GM13977 (cell line): Measurements from ENCODE around the gene NPFFR2.

Experiments
- DNase-seq: peaks from one replicate; pipeline ENCODE4 v3.0.0; 2012; ENCODE audit warnings: low spot score
- in situ Hi-C: fragments of 300-500 bp; cut with MboI; formaldehyde crosslinking; loops from one replicate; pipeline ENCODE4 v1.12.0; 2022; ENCODE audit warnings: low sequenced_read_pairs, low pct_unique_long_range_greater_than_20kb, mixed read lengths, inconsistent platforms; ENCODE audit not compliant: unreplicated experiment
- TF ChIP-seq, protein P1 (sequence below): IDR thresholded peaks from 2 replicates; pipeline ENCODE4 v1.5.1; 2012; ENCODE audit warnings: mild to moderate bottlenecking, control low read depth; ENCODE audit not compliant: insufficient read depth; ENCODE audit errors: extremely low read depth, missing control alignments

The NPFFR2 gene

DNA sequence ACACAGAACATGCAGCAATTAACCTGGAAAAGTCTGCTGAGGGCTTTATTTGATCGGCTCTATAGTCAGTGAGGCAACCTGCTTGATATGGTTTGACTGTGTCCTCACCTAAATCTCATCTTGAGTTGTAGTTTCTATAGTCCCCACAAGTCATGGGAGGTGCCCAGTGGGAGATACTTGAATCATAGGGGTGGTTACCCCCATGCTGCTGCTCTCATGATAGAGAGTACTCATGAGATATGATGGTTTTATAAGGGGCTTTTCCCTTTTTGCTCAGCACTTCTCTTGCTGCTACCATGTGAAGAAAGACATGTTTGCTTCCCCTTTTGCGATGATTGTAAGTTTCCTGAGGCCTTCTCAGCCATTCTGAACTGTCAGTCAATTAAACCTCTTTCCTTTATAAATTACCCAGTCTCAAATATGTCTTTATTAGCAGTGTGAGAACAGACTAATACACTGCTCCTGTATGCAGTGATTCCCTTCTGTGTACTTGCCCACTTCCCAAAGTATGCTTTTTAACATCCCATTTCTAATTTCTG is 78.2 kb downstream of the NPFFR2 start:
- no peak for DNase-seq
- TF ChIP-seq, protein P1, sequence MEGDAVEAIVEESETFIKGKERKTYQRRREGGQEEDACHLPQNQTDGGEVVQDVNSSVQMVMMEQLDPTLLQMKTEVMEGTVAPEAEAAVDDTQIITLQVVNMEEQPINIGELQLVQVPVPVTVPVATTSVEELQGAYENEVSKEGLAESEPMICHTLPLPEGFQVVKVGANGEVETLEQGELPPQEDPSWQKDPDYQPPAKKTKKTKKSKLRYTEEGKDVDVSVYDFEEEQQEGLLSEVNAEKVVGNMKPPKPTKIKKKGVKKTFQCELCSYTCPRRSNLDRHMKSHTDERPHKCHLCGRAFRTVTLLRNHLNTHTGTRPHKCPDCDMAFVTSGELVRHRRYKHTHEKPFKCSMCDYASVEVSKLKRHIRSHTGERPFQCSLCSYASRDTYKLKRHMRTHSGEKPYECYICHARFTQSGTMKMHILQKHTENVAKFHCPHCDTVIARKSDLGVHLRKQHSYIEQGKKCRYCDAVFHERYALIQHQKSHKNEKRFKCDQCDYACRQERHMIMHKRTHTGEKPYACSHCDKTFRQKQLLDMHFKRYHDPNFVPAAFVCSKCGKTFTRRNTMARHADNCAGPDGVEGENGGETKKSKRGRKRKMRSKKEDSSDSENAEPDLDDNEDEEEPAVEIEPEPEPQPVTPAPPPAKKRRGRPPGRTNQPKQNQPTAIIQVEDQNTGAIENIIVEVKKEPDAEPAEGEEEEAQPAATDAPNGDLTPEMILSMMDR = no peak
- in situ Hi-C loops = no loop called here

DNA sequence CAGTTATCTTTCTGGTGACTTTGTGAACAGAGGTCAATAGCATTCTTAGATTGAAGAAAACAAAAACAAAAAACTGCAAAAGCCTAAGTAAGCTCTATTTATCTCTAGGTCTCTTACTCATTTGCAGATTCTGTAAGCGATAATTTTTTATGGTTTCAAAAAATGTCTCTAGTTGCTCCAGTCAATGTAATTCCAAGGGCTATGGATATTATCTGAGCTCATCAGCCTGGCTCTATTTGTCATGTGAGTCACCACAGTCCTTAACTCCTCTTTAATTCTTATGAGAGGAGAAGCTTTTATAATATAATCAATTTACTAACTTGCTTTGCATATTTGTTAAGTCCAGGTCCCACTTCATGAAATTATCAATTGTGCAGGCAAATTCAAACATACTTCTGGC is 79.1 kb downstream of the NPFFR2 start:
- no peak for DNase-seq
- in situ Hi-C loops = no loop called here
- TF ChIP-seq, protein P1 = no peak

DNA sequence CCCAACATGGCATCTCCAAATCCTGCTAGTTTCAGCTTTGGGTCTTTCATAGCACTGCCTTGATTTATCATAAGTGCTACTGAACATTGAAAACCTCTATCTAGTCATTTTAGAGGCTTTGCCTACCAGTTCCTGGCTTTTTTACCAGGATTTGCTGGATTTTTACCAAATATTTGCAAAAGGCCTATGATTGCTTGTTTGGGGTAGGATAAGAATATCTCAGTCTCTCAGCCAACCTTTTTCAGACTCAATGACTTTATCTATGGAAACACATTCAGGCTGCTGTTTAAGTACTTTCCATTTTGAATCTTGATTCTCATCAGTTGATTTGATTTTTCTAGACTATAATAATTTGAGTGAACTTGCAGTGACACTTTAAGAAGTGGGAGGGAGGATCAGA is 80.1 kb downstream of the NPFFR2 start:
- in situ Hi-C loops = no loop called here
- DNase-seq = no peak
- TF ChIP-seq, protein P1 = no peak

DNA sequence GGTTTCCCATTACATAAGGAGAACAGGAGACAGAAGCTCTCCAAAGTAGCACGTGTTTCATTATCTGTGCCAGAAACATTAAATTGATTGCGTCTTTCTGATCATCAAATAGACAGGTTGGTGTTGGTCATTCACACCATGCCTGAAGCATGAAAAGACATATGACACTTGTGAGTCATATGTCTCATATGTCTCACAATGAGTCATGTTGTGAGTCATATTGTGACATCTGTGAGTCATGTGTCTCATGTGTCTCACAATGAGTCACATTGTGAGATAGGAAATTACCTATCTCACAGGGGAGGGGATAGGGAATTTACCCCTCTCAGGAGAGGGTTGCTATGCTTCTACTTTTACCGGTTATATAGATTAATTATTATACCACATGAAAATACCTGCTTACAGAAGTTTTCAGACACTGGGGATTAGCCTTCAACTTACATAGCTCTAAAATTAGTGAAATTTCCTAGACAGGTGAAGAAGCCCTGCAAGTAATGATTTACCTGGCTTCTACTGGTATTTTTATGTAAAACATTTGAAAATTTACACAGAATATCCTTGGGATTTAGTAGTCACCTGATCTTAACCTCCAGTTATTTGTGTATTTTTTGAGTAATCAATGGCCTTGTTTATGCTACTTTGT is 80.8 kb downstream of the NPFFR2 start:
- in situ Hi-C loops = no loop called here
- TF ChIP-seq, protein P1 = no peak
- DNase-seq = peak; percentile 26

DNA sequence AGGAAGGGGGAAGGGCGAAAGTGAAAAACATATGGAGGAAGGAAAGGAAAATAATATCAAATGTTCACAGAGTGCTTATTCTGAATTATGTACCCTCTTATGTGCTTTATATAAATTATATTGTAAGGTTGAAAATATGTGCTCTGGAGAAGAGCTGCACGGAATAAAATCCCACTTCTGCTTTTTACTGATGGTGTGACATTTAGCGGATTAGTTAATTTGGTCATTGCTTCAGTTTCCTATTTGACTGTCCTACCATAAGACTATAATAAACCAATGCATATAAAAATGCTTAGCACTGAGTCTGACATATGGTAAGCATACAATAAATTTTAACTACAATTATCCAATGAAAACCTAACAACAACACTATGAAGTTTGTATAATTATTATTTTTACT is 86.2 kb downstream of the NPFFR2 start:
- TF ChIP-seq, protein P1 = no peak
- in situ Hi-C loops = no loop called here

DNA sequence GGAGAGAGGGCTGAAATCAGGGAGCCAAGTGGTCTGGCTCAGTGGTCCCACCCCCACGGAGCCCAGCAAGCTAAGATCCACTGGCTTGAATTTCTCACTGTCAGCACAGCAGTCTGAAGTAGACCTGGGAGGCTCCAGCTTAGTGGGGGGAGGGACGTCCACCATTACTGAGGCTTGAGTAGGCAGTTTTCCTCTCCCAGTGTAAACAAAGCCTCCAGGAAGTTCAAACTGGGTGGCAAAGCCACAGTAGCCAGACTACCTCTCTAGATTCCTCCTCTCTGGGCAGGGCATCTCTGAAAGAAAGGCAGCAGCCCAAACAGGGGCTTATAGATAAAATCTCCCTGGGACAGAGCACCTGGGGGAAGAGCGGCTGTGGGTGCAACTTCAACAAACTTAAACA is 88.1 kb downstream of the NPFFR2 start:
- no peak for DNase-seq
- TF ChIP-seq, protein P1 = no peak
- in situ Hi-C loops = no loop called here

More for the DNA sequence above, 86.2 kb downstream of the NPFFR2 start:
- DNase-seq = no peak

DNA sequence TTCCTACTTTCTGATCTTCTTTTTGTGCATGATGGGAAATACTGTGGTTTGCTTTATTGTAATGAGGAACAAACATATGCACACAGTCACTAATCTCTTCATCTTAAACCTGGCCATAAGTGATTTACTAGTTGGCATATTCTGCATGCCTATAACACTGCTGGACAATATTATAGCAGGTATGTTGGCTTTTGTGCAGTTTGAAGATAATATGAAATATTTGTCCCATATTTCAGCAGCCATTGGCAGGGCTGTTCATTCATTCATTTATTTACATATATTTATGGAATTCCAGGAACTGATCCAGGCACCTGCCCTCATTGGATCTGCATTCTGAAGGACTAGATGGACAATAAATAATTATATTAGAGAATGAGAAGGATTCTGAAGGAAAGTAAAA is 96.9 kb downstream of the NPFFR2 start:
- DNase-seq = no peak
- in situ Hi-C loops = no loop called here
- TF ChIP-seq, protein P1 = no peak
